ENCODE measurements around the gene PLPP6. TPM values are rescaled to one million over a fixed set of nuclear protein-coding genes. Genes with fewer than 3 reads are reported as not detected.

The PLPP6 gene
- total RNA-seq, 1 experiment from 2014 or later, result 6.3 TPM

DNA sequence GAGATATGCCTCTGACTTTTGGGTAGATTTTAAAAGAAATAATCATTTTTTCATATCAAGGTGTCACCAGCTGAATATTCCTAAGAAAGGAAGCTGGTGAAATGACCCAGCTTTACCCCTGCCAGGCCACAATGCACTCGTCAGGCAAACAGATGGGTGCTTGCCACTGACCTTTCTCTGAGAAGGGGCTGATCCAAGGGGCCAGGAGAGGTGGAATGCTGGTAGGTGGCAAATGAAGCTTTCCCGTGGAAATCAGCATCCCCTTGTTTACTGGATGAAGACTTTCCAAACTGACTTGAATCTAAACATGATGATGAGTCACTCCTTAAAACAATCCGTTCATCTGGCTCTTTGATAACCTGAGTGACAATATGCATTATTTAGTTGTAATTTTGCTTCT, 44.3 kb upstream of the PLPP6 start:
- ChIA-PET CTCF (no interaction called here), POLR2A (interaction anchor here (0.6 kb wide), 1 partner anchor 45 kb away, joined by 3 read pairs; the partner anchor contains the start of gene PLPP6)
- Mint-ChIP-seq H3K4me1 (ENCODE audit: insufficient read depth, unreplicated experiment) (peaks cover 9% of the 10 kb centered on the region), H3K27me3 (ENCODE audit: insufficient read depth, unreplicated experiment) (no peaks in the 10 kb centered on the region), H3K4me3 (ENCODE audit: unreplicated experiment) (no peak overlapping the region), H3K9me3 (ENCODE audit: unreplicated experiment) (no peaks in the 10 kb centered on the region), H3K36me3 (ENCODE audit: insufficient read depth, unreplicated experiment) (no peaks in the 10 kb centered on the region), H3K27ac (ENCODE audit: low read depth, unreplicated experiment) (no peak overlapping the region)
- no peak for DNase-seq (ENCODE audit: unreplicated experiment)
- TF ChIP-seq, protein P1, sequence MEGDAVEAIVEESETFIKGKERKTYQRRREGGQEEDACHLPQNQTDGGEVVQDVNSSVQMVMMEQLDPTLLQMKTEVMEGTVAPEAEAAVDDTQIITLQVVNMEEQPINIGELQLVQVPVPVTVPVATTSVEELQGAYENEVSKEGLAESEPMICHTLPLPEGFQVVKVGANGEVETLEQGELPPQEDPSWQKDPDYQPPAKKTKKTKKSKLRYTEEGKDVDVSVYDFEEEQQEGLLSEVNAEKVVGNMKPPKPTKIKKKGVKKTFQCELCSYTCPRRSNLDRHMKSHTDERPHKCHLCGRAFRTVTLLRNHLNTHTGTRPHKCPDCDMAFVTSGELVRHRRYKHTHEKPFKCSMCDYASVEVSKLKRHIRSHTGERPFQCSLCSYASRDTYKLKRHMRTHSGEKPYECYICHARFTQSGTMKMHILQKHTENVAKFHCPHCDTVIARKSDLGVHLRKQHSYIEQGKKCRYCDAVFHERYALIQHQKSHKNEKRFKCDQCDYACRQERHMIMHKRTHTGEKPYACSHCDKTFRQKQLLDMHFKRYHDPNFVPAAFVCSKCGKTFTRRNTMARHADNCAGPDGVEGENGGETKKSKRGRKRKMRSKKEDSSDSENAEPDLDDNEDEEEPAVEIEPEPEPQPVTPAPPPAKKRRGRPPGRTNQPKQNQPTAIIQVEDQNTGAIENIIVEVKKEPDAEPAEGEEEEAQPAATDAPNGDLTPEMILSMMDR (IDR thresholded peaks at IDR 0.05; ENCODE audit: unreplicated experiment), result no peak
- intact Hi-C loops (cut with micrococcal nuclease), result no loop called here
- no TSS peak for BruUV-seq (replicated peaks)

DNA sequence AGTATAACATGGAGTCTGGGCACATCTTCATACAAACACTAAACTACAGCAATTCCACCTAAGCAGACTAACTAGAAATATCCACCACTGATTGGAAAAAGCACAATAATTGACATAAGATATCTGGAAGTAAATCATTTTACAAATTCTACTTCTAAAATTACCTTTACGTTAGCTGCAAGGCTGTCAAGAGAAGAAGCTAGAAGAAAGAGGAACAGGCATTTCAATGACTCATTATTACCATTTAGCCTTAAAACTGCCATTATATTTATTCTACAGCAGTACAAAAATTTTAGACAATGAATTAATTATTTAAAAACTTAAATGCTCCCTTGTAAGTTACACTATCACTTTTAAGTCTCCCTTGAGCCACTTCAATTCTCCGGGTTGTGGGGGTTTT, 43.4 kb upstream of the PLPP6 start:
- Mint-ChIP-seq H3K9me3 (ENCODE audit: unreplicated experiment) (no peaks in the 10 kb centered on the region), H3K27ac (ENCODE audit: low read depth, unreplicated experiment) (no peak overlapping the region), H3K4me1 (ENCODE audit: insufficient read depth, unreplicated experiment) (peaks cover 9% of the 10 kb centered on the region), H3K4me3 (ENCODE audit: unreplicated experiment) (no peak overlapping the region), H3K36me3 (ENCODE audit: insufficient read depth, unreplicated experiment) (no peaks in the 10 kb centered on the region), H3K27me3 (ENCODE audit: insufficient read depth, unreplicated experiment) (no peaks in the 10 kb centered on the region)
- ChIA-PET CTCF (no interaction called here), POLR2A (no interaction called here)
- intact Hi-C loops (cut with micrococcal nuclease), result no loop called here
- no TSS peak for BruUV-seq (replicated peaks)
- no peak for DNase-seq (ENCODE audit: unreplicated experiment)
- TF ChIP-seq, protein P1 (IDR thresholded peaks at IDR 0.05; ENCODE audit: unreplicated experiment), result no peak

DNA sequence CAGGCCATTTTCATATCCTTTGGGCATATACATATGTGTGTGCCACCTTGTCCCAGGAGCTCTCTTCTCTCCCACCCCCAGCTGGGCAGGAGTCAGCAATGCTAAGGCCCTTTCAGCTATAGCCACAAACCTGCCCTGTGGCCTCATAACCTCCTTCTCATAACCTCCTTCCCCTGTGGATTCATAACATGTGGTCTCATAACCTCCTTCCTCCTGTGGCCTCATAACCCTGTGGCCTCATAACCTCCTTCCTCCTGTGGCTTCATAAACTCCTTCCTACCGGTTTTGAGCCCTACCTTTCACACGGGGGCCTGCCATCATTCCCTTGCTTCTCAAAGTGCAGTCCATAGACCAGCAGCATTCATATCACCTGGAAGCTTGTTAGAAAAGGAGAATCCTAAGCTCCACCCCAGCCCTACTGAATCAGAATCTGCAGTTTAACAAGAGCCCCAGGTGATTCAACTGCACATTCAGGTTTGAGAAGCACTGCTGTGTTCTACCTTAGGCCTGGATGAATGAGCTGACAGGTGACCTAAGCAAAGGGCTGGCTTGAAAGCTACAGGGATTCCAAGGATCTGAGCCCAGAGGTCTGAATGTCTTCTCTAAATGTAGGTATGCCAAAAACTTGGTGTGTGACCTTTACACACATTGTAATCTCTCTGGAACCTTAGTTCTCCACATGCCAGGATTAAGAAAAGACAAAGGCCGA, 41.9 kb upstream of the PLPP6 start:
- Mint-ChIP-seq H3K4me3 (ENCODE audit: unreplicated experiment) (no peak overlapping the region), H3K9me3 (ENCODE audit: unreplicated experiment) (no peaks in the 10 kb centered on the region), H3K36me3 (ENCODE audit: insufficient read depth, unreplicated experiment) (no peaks in the 10 kb centered on the region), H3K4me1 (ENCODE audit: insufficient read depth, unreplicated experiment) (peaks cover 3% of the 10 kb centered on the region), H3K27me3 (ENCODE audit: insufficient read depth, unreplicated experiment) (no peaks in the 10 kb centered on the region), H3K27ac (ENCODE audit: low read depth, unreplicated experiment) (no peak overlapping the region)
- CTCF ChIA-PET, result interaction anchor here (0.7 to 0.9 kb wide), 2 partner anchors 15 to 20 kb away, joined by 4 read pairs; no protein-coding TSS in a partner anchor
- DNase-seq (ENCODE audit: unreplicated experiment), result no peak
- no TSS peak for BruUV-seq (replicated peaks)
- intact Hi-C loops (cut with micrococcal nuclease), result no loop called here
- POLR2A ChIA-PET, result no interaction called here
- TF ChIP-seq, protein P1 (IDR thresholded peaks at IDR 0.05; ENCODE audit: unreplicated experiment), result no peak

DNA sequence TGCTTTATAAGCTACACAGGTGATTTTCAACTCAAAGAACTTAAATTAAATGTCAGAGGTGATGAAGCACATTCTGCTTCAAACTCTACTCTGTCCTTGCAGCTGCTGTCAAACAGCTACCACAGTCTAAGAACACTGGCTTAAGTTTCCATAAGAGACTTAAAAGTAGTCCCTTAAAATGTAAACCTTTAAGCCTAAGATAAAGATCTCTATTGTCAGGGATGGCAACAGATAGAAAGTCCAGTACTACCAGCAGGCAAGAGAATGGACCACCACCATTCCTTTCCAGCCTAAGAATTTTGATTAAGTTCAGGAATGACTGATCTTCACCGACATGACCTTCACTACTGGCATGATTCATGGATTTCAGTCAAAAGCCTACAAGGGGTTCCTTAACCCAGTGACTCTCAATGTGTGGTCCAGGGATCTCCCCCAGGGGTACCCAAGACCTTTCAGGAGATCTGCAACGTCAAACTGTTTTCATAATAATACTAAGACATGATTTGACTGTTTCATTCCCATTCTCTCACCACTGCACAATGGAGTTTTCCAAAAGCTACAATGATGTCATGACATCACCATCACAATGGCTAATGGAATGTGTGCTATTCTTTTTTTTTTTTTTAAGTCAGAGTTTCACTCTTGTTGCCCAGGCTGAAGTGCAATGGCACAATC, 41.1 kb upstream of the PLPP6 start:
- Mint-ChIP-seq H3K27me3 (ENCODE audit: insufficient read depth, unreplicated experiment) (no peaks in the 10 kb centered on the region), H3K27ac (ENCODE audit: low read depth, unreplicated experiment) (no peak overlapping the region), H3K9me3 (ENCODE audit: unreplicated experiment) (no peaks in the 10 kb centered on the region), H3K4me1 (ENCODE audit: insufficient read depth, unreplicated experiment) (no peaks in the 10 kb centered on the region), H3K4me3 (ENCODE audit: unreplicated experiment) (no peak overlapping the region), H3K36me3 (ENCODE audit: insufficient read depth, unreplicated experiment) (no peaks in the 10 kb centered on the region)
- intact Hi-C loops (cut with micrococcal nuclease), result no loop called here
- ChIA-PET POLR2A (interaction anchor here (0.6 kb wide), 1 partner anchor 13 kb away, joined by 3 read pairs; no protein-coding TSS in a partner anchor), CTCF (interaction anchor here (0.7 kb wide), 1 partner anchor 19 kb away, joined by 4 read pairs; no protein-coding TSS in a partner anchor)
- no TSS peak for BruUV-seq (replicated peaks)
- no peak for DNase-seq (ENCODE audit: unreplicated experiment)
- TF ChIP-seq, protein P1 (IDR thresholded peaks at IDR 0.05; ENCODE audit: unreplicated experiment), result no peak
